HEK293 (cell line): Measurements from ENCODE around the gene ARMH3.

Source experiments
- CTCF ChIA-PET: fragments of 350-600 bp; formaldehyde crosslinking; extraction: SDS; loops from one replicate; lab custom pipeline; 2021; ENCODE audit warnings: antibody characterized with exemption; lab: Yijun Ruan, JAX
- POLR2A ChIA-PET: fragments of 300-600 bp; formaldehyde crosslinking; extraction: SDS; loops from one replicate; lab custom pipeline; 2020; ENCODE audit warnings: antibody characterized with exemption, inconsistent platforms; lab: Yijun Ruan, JAX
- H3K27ac ChIP-seq: fragments of 200-500 bp; sonication (Bioruptor generic); 2 replicates; pipeline ENCODE4 v1.5.1; 2014; ENCODE audit warnings: low read depth, low read length, control low read depth, inconsistent platforms; ENCODE audit errors: extremely low read depth
- H3K36me3 ChIP-seq, 2 experiments: fragments of 200-500 bp in 1 of 2; sonication (Bioruptor generic) in 1 of 2; 1 replicate in 1 of 2; 2 replicates in 1 of 2; pipeline ENCODE4 v1.5.1; 2014 to 2017; ENCODE audit warnings: inconsistent platforms in 2 of 2, low read length in 2 of 2; ENCODE audit not compliant: control insufficient read depth in 2 of 2, insufficient read depth in 1 of 2
- H3K4me1 ChIP-seq: fragments of 200-500 bp; sonication (Bioruptor generic); 2 replicates; pipeline ENCODE4 v1.5.1; 2014; ENCODE audit warnings: mild to moderate bottlenecking, low read length, inconsistent platforms; ENCODE audit not compliant: control insufficient read depth, insufficient read depth
- H3K4me3 ChIP-seq: 2 replicates; pipeline ENCODE4 v1.5.1; 2011; ENCODE audit warnings: low read depth, mild to moderate bottlenecking, control low read depth, low read length, moderate library complexity
- H3K9me3 ChIP-seq: fragments of 200-500 bp; sonication (Bioruptor generic); 2 replicates; pipeline ENCODE4 v1.5.1; 2014; ENCODE audit warnings: low read depth, low read length, inconsistent platforms; ENCODE audit not compliant: control insufficient read depth, insufficient read depth
- GLI2 ChIP-seq: fragments of 450-650 bp; formaldehyde crosslinking; IDR thresholded peaks from 2 replicates; pipeline ENCODE4; 2017; ENCODE audit warnings: missing biosample characterization, missing genetic modification characterization, low read depth, borderline replicate concordance
- HIC1 ChIP-seq: fragments of 450-650 bp; formaldehyde crosslinking; IDR thresholded peaks from 2 replicates; pipeline ENCODE4 v1.5.1; 2016; ENCODE audit warnings: missing biosample characterization, missing genetic modification characterization
- KLF9 ChIP-seq: fragments of 450-650 bp; formaldehyde crosslinking; IDR thresholded peaks from 2 replicates; pipeline ENCODE4 v1.5.1; 2016; ENCODE audit warnings: missing biosample characterization, missing genetic modification characterization, low read depth
- YY1 ChIP-seq: fragments of 450-650 bp; formaldehyde crosslinking; IDR thresholded peaks from 2 replicates; pipeline ENCODE4 v1.5.1; 2018; ENCODE audit warnings: missing biosample characterization, missing genetic modification characterization
- YY2 ChIP-seq: fragments of 450-650 bp; formaldehyde crosslinking; IDR thresholded peaks from 2 replicates; pipeline ENCODE4 v1.5.1; 2016; ENCODE audit warnings: missing biosample characterization, missing genetic modification characterization
- ZBTB21 ChIP-seq: fragments of 450-650 bp; formaldehyde crosslinking; IDR thresholded peaks from 2 replicates; pipeline ENCODE4 v1.5.1; 2017; ENCODE audit warnings: missing biosample characterization, missing genetic modification characterization
- ZFHX2 ChIP-seq: fragments of 450-650 bp; formaldehyde crosslinking; conservative IDR thresholded peaks from 2 replicates; pipeline ENCODE4 v1.5.1; 2016; ENCODE audit warnings: missing biosample characterization, missing genetic modification characterization
- ZFP69B ChIP-seq: fragments of 450-650 bp; formaldehyde crosslinking; IDR thresholded peaks from 2 replicates; pipeline ENCODE4 v1.5.1; 2016; ENCODE audit warnings: missing biosample characterization, missing genetic modification characterization
- ZNF121 ChIP-seq: fragments of 450-650 bp; formaldehyde crosslinking; IDR thresholded peaks from 2 replicates; pipeline ENCODE4 v1.5.1; 2016; ENCODE audit warnings: missing biosample characterization, missing genetic modification characterization
- ZNF23 ChIP-seq: fragments of 450-650 bp; formaldehyde crosslinking; IDR thresholded peaks from 2 replicates; pipeline ENCODE4 v1.5.1; 2016; ENCODE audit warnings: missing biosample characterization, missing genetic modification characterization, borderline replicate concordance
- ZNF239 ChIP-seq: fragments of 450-650 bp; formaldehyde crosslinking; IDR thresholded peaks from 2 replicates; pipeline ENCODE4 v1.5.1; 2016; ENCODE audit warnings: missing biosample characterization, missing genetic modification characterization
- ZNF274 ChIP-seq, 2 experiments: fragments of 200-500 bp in 1 of 2; fragments of 450-650 bp in 1 of 2; sonication (Bioruptor generic) in 1 of 2; formaldehyde crosslinking in 1 of 2; IDR thresholded peaks; 2 replicates each; pipeline versions ENCODE4 v1.5.1 to v1.6.1; 2014 to 2016; ENCODE audit warnings: borderline replicate concordance in 1 of 2, inconsistent platforms in 1 of 2, low read length in 1 of 2, missing biosample characterization in 1 of 2, missing genetic modification characterization in 1 of 2
- ZNF394 ChIP-seq: fragments of 450-650 bp; formaldehyde crosslinking; IDR thresholded peaks from 2 replicates; pipeline ENCODE4 v1.5.1; 2016; ENCODE audit warnings: missing biosample characterization, missing genetic modification characterization, mild to moderate bottlenecking, moderate library complexity, borderline replicate concordance
- ZNF585B ChIP-seq: fragments of 450-650 bp; formaldehyde crosslinking; IDR thresholded peaks from 2 replicates; pipeline ENCODE4 v1.5.1; 2016; ENCODE audit warnings: missing biosample characterization, missing genetic modification characterization
- ZNF610 ChIP-seq: fragments of 450-650 bp; formaldehyde crosslinking; IDR thresholded peaks from 2 replicates; pipeline ENCODE4 v1.5.1; 2016; ENCODE audit warnings: missing biosample characterization, missing genetic modification characterization, borderline replicate concordance
- ZNF629 ChIP-seq: fragments of 450-650 bp; formaldehyde crosslinking; IDR thresholded peaks from 2 replicates; pipeline ENCODE4 v1.5.1; 2017; ENCODE audit warnings: missing biosample characterization, missing genetic modification characterization
- ZNF664 ChIP-seq: fragments of 450-650 bp; formaldehyde crosslinking; IDR thresholded peaks from 2 replicates; pipeline ENCODE4 v1.5.1; 2016; ENCODE audit warnings: missing biosample characterization, missing genetic modification characterization
- ZNF677 ChIP-seq: fragments of 450-650 bp; IDR thresholded peaks from 2 replicates; pipeline ENCODE4 v1.5.0; 2018; ENCODE audit warnings: missing biosample characterization, mild to moderate bottlenecking, missing genetic modification characterization, moderate library complexity
- ZNF701 ChIP-seq: fragments of 450-650 bp; formaldehyde crosslinking; IDR thresholded peaks from 2 replicates; pipeline ENCODE4 v1.5.1; 2016; ENCODE audit warnings: missing biosample characterization, missing genetic modification characterization
- ZNF792 ChIP-seq: fragments of 450-650 bp; formaldehyde crosslinking; IDR thresholded peaks from 2 replicates; pipeline ENCODE4 v1.5.1; 2016; ENCODE audit warnings: missing biosample characterization, missing genetic modification characterization
- TF ChIP-seq, protein P1 (sequence below): fragments of 450-650 bp; formaldehyde crosslinking; IDR thresholded peaks from 2 replicates; pipeline ENCODE4 v1.5.1; 2016; ENCODE audit warnings: missing biosample characterization, missing genetic modification characterization, low read depth
- TF ChIP-seq, protein P2 (sequence below): fragments of 450-650 bp; formaldehyde crosslinking; IDR thresholded peaks from 2 replicates; pipeline ENCODE4 v1.5.1; 2016; ENCODE audit warnings: missing biosample characterization, missing genetic modification characterization
- TF ChIP-seq, protein P3 (sequence below): fragments of 450-650 bp; formaldehyde crosslinking; IDR thresholded peaks from 2 replicates; pipeline ENCODE4 v1.5.1; 2016; ENCODE audit warnings: missing biosample characterization, missing genetic modification characterization

The ARMH3 gene

DNA sequence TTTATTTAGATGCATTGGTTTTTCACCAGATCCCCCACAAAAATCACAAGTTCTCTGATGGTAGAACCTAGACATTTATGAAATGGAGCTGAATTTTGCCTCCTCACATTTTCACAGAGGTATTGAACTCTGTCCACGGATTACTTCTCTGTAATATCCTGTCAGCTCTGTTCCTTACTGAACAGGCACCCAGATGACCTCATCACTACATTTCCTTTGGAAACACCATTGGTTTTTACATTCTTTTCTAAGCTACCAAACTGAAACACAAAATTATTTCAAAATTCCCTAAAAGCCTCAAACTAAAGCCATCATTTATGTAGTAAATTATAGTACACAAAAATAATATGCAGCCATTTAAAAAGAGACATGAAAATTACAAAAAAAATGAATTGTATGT is 114.1 kb downstream of the ARMH3 start:
- TF ChIP-seq YY1: no peak
- TF ChIP-seq, protein P1, sequence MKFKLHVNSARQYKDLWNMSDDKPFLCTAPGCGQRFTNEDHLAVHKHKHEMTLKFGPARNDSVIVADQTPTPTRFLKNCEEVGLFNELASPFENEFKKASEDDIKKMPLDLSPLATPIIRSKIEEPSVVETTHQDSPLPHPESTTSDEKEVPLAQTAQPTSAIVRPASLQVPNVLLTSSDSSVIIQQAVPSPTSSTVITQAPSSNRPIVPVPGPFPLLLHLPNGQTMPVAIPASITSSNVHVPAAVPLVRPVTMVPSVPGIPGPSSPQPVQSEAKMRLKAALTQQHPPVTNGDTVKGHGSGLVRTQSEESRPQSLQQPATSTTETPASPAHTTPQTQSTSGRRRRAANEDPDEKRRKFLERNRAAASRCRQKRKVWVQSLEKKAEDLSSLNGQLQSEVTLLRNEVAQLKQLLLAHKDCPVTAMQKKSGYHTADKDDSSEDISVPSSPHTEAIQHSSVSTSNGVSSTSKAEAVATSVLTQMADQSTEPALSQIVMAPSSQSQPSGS: 0 out of 2 replicates have a peak, but pooled peaks have one; percentile 23
- TF ChIP-seq, all 188 proteins: peak for 1
- peaks cover 0 to 3% of the 10 kb centered on the region in 2 experiments; a peak in 2 of 3 replicates for H3K36me3 ChIP-seq
- ChIA-PET CTCF (interaction anchor here (0.8 to 2.0 kb wide), 8 partner anchors 10 to 101 kb away, joined by 3 to 10 read pairs (median 4); no protein-coding TSS in a partner anchor), POLR2A (no interaction called here)
- H3K27ac ChIP-seq: no peak overlapping the region
- peaks cover 9% of the 10 kb centered on the region for H3K4me1 ChIP-seq
- no peak overlapping the region for H3K4me3 ChIP-seq
- H3K9me3 ChIP-seq: no peaks in the 10 kb centered on the region

- H3K4me3 ChIP-seq: no peak overlapping the region
- H3K36me3 ChIP-seq: peaks cover 0 to 3% of the 10 kb centered on the region in 2 experiments; a peak in 2 of 3 replicates
- peaks cover 9% of the 10 kb centered on the region for H3K4me1 ChIP-seq
- CTCF ChIA-PET: interaction anchor here (0.7 to 2.0 kb wide), 6 partner anchors 15 to 100 kb away, joined by 3 to 10 read pairs (median 4); no protein-coding TSS in a partner anchor
- no peak for TF ChIP-seq HIC1
- TF ChIP-seq, protein P2, sequence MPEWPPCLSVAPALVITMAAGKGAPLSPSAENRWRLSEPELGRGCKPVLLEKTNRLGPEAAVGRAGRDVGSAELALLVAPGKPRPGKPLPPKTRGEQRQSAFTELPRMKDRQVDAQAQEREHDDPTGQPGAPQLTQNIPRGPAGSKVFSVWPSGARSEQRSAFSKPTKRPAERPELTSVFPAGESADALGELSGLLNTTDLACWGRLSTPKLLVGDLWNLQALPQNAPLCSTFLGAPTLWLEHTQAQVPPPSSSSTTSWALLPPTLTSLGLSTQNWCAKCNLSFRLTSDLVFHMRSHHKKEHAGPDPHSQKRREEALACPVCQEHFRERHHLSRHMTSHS (tag by site-specific recombination): no peak
- no peak for TF ChIP-seq ZNF701 (tag by site-specific recombination)
- TF ChIP-seq ZNF792: no peak
- TF ChIP-seq YY2 (tag by site-specific recombination): no peak
- TF ChIP-seq, protein P3, sequence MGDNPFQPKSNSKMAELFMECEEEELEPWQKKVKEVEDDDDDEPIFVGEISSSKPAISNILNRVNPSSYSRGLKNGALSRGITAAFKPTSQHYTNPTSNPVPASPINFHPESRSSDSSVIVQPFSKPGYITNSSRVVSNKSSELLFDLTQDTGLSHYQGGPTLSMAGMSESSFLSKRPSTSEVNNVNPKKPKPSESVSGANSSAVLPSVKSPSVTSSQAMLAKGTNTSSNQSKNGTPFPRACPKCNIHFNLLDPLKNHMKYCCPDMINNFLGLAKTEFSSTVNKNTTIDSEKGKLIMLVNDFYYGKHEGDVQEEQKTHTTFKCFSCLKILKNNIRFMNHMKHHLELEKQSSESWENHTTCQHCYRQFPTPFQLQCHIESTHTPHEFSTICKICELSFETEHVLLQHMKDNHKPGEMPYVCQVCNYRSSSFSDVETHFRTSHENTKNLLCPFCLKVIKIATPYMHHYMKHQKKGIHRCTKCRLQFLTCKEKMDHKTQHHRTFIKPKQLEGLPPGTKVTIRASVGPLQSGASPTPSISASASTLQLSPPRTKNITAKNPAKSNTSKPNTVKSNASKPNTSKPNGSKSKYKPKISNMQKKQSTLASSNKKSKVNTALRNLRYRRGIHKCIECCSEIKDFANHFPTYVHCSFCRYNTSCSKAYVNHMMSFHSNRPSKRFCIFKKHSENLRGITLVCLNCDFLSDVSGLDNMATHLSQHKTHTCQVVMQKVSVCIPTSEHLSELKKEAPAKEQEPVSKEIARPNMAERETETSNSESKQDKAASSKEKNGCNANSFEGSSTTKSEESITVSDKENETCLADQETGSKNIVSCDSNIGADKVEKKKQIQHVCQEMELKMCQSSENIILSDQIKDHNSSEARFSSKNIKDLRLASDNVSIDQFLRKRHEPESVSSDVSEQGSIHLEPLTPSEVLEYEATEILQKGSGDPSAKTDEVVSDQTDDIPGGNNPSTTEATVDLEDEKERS: no peak
- no peak for TF ChIP-seq ZNF23 (tag by site-specific recombination)
- no peak for TF ChIP-seq ZBTB21 (tag by site-specific recombination)
- TF ChIP-seq KLF9: no peak
- TF ChIP-seq, all 188 proteins: peak for 0
- Histone ChIP-seq H3K27ac (no peak overlapping the region), H3K9me3 (no peaks in the 10 kb centered on the region)
- POLR2A ChIA-PET: no interaction called here
These were observed 115.1 kb downstream of the ARMH3 start for GRCh38 chr10:101940916-101941315.

DNA sequence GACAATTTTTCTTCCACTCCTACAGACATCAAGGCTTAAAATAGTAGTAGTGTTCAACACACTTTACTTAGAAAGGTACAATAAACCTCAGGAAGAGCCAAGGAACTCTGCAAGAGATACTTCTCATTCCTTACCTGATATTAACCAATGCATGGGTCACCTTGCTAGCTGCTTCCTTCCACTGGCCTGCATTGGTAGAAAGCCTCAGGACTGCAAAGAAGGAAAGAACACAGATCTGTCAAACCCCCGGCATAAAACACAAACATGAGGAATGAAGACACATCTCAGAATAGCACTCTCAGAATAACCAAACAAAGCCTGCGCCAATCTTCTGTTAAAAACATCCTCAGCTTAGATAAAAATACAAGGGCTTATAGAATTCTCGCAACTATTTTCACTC is 116.2 kb downstream of the ARMH3 start:
- no peak for TF ChIP-seq ZNF629 (tag by site-specific recombination)
- TF ChIP-seq ZNF121 (tag by site-specific recombination): no peak
- TF ChIP-seq GLI2 (tag by site-specific recombination): no peak
- TF ChIP-seq ZFHX2: no peak
- TF ChIP-seq ZNF664 (tag by site-specific recombination): no peak
- no peak for TF ChIP-seq ZNF677 (tag by site-specific recombination)
- TF ChIP-seq ZNF394: no peak
- TF ChIP-seq ZBTB21 (tag by site-specific recombination): no peak
- TF ChIP-seq YY1: no peak
- no peak for TF ChIP-seq ZNF585B (tag by site-specific recombination)
- TF ChIP-seq ZFP69B (tag by site-specific recombination): no peak
- no peak for TF ChIP-seq ZNF274 (IDR thresholded peaks at IDR 0.05; ENCODE audit: low read length)
- TF ChIP-seq ZNF274 (tag by site-specific recombination; IDR thresholded peaks at IDR 0.05; ENCODE audit: borderline replicate concordance): no peak
- no peak for TF ChIP-seq ZNF239 (tag by site-specific recombination)
- no peak for TF ChIP-seq ZNF610 (tag by site-specific recombination)
- TF ChIP-seq, all 188 proteins: peak for 0
- Histone ChIP-seq H3K4me3 (no peak overlapping the region), H3K4me1 (peaks cover 9% of the 10 kb centered on the region), H3K36me3 (peaks cover 0 to 3% of the 10 kb centered on the region in 2 experiments; a peak in 2 of 3 replicates), H3K9me3 (no peaks in the 10 kb centered on the region), H3K27ac (no peak overlapping the region)
- ChIA-PET POLR2A (no interaction called here), CTCF (interaction anchor here (1.1 to 1.4 kb wide), 2 partner anchors 8 to 99 kb away, joined by 3 read pairs; no protein-coding TSS in a partner anchor)
